ENCODE measurements around the gene C5orf58.
"Not testable (repeated sequence)": the region's sequence is repeated elsewhere in the genome, so short reads cannot be mapped to it uniquely, and the experiment has no call there.

The C5orf58 gene

GRCh38 chr5:170225326-170226128 is 7.3 kb upstream of the C5orf58 start:
- DNase-seq: peak; percentile 33

GRCh38 chr5:170226129-170226615 is 6.6 kb upstream of the C5orf58 start:
- DNase-seq: no peak

DNA sequence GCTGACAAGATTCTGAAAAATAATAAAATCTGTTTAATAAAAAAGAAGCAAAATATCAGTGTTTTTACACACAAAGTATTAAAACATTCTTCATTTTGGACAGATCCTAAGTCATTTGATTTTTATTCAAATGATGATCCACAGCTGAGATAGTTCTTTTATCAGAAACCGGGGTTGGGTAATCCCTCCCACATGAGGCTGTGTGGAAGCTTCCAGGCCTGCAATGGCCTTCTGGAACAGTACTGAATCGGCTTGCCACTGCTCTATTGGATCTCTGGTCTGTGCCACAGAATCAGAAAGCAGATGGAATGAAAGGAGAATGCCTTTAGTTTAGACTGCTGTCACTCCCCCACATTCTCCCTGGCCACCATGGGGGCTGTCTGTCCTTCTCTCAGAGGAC is 6.1 kb upstream of the C5orf58 start:
- no peak for DNase-seq

DNA sequence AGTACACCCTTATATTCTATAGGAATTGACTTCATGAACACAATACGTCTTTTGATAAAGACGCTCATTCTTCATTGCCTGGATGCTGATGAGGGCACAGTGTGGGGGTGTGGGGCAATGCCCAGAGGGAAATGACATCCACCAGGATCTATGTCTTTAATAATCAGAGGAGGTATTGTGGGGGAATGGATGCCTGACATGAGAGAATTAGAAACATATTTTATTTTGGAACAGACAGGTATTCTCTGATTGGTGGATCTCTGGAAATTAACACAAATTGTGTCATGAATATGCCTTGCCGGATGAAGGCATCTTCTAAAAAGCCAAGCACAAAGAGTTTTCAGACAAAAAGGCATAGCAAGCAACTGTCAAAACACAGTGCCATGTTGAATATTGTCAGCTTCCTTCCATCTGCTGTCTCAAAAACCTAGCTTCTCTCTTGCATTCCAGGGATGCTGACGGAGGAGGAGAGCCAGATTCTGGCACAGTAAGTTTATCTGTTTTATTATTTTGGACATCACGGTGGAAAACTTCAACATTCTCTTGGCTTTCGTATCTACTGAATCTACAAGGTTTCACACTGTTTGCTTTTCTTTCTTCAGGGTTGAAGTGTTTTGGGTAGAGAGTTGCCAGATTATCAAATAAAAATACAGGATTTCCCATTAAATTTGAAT is 3.9 kb upstream of the C5orf58 start:
- no peak for DNase-seq

GRCh38 chr5:170233358-170233892 is 640 bp downstream of the C5orf58 start:
- DNase-seq: no peak

DNA sequence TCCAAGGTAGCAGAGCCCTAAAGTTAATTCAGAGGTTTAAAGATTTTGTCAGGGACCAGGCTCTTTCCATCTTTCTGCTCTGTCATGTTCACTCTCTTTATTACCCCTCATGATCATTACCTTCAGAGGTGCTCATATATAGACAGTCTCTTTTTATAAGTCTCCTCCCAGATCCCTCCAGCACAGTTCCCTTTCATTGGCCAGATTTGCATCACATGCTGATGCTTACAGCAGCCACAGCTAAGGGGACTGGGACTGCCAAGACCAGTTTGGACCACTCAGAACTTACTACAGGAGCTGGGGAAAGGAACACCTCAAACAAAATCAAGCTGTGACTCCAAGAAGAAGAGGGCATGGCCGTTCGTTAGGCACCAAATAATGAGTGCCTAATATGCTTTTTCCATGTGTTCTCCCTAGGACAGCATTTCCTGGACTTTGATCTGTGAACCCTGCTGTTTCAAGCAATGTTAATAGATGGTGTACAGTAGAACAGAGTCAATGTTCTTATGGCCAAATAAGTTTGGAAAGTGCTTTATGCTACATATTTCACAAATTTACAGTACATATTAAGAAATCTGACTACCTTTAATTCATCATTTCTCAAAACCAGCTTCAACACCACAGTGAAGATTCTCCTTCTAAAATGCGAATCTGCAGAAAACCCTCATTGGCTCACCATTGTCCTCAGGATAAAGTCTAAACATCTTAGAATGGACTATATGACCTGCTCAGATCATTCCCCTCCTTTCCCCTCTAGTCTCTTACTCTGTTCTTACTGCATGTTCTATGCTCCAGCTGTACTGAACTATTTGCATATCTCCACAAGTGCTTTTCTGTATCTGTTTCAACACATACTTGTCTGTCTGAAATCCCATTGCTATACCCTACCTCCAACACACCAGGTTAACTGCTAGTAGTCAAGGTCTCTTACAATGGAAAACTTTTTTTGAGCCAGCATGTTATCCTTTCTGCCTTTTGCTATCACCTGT is 3.4 kb downstream of the C5orf58 start:
- DNase-seq: no peak

DNA sequence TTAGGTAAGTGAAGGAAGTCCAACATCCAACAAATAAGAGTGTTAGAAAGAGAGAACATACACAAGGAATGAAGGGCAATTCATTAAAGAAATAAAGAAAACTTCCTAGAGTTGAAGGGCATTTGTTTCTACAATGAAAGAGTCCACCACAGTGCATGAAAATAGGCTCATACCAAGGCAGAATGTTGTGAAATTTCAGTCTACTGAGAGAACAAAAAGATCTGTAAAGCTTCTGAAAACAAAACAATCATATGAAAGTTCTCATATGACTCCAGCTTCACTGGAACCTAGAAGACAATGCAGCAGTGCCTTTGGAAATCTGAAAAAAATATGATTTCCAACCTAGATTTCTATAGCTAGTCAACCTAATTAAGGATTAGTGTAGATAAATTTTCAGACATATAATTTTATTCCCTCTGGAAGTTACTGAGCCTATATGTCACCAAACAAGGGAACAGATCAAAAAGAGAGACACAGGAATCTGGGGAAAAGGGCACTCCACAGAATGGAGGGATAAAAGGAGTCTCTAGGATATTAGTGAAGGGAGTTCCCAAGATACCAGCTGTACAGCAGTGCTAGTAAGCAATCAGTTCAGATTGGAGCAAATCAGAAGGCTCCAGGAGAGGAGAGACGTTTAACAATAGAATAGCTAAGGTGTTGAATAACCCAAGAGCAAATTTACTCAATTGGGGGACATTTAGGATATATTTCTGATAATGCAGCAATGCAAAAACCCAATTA is 5.8 kb downstream of the C5orf58 start:
- no peak for DNase-seq

- not testable (repeated sequence) for DNase-seq
Measured at GRCh38 chr5:170245436-170245835, 12.7 kb downstream of the C5orf58 start.

DNA sequence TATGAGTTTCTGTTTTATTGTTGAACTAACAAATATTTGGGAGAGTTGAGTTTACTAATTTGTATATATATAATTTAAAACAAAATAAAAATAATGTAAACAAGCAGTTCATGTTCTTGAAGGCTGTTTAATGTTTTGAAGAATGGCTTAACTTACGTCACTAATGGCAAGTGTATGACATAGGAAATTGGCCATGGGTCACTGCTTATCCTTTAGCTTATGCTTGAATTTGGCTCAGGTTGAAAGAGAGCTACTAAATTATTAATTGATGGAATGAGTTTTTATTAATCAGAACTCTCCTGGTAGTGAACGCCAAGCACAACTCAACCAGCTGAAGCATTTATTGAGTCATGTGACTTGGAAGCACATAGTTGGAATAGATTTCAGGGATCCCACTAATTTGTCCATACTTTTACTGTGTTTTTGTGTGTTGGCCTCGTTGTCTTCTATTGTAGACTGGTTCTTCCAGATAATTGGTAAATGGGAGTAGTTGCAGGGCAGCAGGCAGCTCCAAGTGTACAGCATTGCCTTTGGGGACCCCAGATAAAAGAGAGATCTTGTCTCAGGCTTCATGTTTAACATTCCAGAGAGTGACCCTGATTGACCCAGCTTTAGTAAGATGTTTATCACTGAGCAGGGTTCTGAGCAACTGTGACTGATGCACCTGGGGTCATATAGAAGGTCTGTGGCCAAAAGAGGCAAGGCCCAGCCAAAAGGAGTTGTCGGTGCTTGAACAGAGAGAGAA is 13.5 kb downstream of the C5orf58 start:
- no peak for DNase-seq

DNA sequence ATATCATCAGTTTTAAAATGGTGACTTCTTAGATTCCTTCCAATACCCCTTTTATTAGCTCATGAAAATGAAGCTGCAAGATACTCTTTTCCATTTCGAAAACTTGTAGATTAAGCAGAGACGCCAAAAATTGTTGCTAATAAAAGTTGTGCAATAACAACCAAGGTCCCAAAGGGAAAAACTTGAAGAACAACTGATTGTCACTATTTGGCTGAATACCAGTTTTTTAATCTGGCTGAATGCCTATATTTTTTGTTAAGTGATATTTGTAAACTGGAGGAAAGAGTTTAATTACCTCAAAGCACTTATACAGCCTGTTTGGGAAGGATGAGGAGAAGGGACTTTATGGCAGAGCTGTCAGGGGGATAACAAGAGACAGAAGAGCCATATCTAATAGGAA is 14.6 kb downstream of the C5orf58 start:
- no peak for DNase-seq

- no peak for DNase-seq
Measured at GRCh38 chr5:170248172-170248930, 15.6 kb downstream of the C5orf58 start.

DNA sequence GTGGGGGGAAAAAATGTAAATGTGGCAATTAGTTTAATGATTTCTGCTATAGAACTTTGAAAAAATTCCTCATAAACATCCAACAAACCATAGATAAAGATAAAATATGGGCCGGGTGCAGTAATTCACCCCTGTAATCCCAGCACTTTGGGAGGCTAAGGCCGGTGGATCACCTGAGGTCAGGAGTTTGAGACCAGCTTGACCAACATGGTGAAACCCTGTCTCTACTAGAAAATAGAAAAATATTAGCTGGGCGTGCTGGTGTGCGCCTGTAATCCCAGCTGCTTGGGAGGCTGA is 16.1 kb downstream of the C5orf58 start:
- DNase-seq: not testable (repeated sequence)

DNA sequence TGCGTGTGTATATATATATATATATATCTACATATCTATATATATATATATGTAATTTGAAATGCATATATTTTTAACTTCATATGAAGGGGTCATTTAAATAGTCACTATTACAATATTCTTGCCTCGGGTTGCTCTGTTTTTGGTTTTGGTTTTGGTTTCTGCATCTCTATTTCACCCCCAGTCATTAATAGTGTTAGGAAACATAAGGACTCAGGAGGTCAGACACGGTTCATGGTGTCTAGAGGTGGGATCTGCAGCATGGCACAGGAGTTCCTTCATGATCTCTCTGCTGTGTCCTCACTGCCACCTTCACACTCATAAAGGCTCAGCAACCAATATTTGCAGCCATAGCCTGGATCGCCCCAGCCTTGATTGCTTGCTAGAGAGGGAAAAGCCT is 16.6 kb downstream of the C5orf58 start:
- no peak for DNase-seq

DNA sequence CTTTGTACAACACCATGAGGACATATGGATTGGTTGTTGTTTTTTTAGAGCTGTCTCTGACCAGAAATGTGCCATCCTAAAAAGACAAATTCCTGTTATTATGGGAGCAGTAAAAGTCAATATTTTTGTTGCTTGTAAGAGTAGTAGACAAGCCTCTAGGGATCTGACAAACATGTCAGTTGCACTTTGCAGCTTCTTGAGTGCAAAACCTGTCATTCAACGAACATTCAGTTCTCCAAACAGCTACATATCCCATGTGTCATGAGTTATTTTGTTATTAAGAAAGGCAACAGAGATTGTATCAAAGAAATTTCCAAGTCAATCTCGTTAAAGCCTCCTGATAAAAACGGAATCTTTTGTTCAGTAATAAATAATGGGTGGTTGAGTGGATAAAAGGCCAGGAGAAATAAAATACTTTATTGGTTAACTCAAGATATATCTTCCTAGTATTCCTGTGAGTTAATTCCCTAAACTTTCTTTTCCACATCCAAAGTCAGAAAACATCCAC is 18.1 kb downstream of the C5orf58 start:
- DNase-seq: no peak

DNA sequence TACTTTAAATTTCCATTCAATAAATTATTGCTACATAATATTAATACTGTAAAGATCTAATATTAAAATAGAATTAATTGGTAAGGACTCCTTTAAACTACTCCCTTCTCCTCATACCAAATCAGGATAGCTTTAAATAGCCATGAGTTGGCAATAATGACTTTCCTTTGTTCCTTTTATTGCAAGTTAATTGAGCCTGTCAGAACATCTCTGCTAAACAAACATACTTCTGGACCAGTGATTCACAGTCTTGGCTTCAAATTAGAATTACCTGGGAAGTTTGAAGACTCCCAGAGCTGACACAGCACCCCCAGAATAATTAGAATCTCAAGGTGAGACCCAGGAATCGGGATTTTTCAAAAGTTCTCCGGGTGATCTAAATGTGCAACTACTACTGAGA is 18.7 kb downstream of the C5orf58 start:
- DNase-seq: no peak

DNA sequence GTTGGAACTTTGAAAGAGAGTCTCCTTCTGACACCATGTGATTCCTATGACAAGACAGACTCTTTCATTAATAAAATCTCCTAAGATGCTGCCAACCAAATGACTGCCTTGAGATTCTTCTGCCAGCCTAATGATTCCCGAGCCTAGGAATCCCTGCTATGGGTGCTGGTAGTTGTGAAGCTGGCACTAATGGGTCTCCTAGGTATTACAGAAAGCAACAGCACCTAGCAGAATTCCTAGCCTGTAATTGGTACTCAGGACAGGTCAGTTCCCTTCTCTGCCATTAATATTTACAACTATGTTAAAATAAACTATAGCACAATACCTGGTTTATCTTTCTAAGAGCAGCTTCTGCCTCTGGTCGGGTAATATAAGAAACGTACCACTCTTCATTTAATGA is 19.3 kb downstream of the C5orf58 start:
- no peak for DNase-seq

DNA sequence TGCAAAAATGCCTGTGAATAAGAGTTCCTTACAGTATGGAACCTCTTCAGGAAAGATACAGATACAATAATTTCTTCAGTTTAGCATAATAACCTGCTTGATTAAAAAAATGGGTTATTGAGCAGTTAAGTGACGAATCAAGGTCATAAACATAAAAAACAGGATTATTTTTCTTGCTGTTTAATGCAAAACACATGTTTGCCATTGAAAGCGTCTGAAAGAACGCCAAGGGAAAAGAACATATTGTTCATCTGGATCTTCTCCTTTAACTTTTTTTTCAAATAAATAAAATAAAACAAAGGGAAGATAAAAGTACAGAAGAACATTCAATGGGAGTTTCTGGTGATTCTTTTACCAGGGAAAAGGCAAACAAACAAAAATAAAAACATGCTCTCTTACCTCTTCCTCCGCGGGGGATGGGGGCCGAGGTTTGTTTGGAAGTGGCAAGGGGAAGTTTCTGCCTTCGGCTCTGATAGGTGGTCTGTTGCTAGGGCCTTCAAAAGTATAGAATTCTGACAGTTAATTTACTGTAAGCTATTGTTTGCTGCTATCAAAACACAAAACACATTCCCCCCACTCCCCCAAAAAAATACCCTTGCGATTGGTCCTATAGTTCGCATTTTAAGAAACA is 20.1 kb downstream of the C5orf58 start:
- DNase-seq: no peak

DNA sequence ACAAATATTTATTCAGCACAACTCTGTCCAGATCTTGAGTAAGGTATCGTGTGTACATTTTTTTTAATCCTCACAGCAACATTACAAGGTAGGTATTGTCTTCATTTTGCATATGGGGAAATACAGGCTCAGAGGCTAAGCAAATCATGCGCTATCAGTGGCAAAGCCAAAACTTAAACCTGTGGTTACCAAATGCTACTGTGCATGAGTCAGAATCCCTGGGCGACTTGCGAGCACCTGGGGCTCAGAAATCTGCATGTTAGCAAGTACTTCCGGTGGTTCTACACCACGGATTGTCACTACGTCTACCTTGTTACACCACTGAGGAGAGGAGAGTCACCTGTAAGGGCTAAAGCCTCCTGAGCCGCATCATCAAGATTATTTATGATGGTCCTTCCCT is 21.3 kb downstream of the C5orf58 start:
- DNase-seq: no peak

DNA sequence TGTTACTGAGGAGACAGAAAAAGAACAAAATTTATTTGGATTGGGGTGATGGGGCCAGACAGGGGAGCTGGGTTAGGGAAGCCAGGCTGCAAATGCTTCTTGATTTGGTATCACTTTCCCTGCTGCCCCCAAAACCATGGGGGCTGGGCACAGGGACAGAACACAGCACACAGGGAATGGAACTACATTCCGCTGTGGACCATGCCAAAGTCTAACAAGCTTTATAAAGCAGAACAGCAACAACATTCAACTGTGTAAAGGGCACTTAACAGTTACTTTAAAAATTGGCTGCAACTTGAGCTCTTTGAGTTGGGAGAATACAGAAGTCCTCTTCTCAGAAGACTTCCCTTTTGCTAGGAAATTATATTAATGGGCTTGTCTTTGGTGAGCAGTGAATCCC is 23.8 kb downstream of the C5orf58 start:
- DNase-seq: no peak

DNA sequence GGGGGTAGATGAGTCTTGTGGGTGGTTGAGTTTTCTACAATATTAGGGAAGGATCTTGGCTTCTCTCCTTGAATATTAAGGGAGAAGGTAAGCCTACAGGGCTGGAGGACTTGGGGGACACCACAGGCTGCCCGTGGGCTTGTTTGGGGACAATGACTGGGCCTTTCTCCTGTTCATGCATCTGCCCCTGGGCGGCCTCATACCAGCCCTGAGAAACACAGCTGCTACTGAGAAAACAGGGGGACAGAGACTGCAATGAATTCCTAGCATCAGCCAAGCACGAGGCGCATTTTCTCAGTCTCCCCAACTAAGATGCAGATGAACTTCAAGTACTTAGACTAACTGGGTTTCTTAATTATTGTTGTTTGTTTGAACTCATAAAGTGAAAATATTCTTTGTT is 24.6 kb downstream of the C5orf58 start:
- DNase-seq: no peak

Data from NCI-H510A (cell line).